AG08396 (cell line): ENCODE measurements around the gene HMCN1.
"Not testable (repeated sequence)": the region's sequence is repeated elsewhere in the genome, so short reads cannot be mapped to it uniquely, and the experiment has no call there.

Experiments used
- DNase-seq: peaks from one replicate; pipeline ENCODE4 v3.0.0; 2012; ENCODE audit warnings: low spot score, mixed read lengths

The HMCN1 gene

DNA sequence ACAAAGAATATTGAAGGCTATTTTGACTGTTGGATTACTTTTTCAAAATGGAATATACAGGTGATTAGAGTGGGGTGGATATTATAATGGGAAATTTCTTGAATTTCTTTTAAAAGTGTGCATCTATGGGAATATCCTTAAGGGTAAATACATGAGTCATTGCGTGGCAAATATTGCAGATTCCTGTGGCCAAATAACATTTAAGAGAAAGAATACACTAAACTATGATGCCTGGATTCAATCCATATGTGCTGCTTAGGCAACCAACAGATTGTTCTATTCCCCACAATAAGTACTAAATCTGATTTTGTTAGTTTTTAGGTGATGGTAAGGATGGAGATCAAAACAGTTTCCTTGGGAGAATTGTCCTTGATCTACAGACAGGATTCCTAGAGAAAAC is 119.5 kb downstream of the HMCN1 start:
- peak; percentile 12 for DNase-seq

DNA sequence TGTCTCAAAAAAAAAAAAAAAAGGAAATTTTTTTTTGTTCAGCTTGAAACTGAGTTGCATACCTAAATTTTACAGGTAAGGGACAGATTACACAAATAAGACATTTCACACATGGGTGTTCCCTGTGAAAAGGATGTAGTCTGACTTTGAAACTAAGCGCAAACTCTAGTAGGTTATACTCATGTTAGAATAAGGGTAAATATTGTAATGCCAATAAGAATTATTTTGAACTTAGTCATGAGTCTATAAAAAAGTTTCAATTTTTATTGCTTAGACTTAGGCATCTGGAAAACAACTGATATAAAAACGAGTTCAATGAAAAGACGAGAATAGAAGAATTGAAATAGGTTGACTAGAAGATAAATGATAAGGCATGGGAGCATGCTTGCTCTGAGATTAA is 122.3 kb downstream of the HMCN1 start:
- no peak for DNase-seq

DNA sequence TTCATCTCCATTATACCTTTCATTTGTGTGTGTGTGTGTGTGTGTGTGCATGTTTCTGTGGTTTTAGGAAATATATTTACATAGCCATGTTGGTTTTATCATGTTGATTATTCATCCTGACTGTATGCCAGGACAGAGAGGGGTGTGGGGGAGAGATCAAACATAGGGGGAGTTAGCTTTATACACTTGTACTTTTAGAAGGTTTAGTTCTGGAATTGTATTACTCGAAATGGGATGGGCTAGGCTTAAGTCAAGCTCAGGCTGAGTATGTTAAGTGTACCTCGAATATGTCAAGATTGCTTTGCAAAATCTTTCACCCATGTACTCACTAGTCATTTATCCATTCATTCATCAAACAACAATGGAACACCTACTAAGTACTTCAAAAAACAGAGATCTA is 123.3 kb downstream of the HMCN1 start:
- DNase-seq: no peak

DNA sequence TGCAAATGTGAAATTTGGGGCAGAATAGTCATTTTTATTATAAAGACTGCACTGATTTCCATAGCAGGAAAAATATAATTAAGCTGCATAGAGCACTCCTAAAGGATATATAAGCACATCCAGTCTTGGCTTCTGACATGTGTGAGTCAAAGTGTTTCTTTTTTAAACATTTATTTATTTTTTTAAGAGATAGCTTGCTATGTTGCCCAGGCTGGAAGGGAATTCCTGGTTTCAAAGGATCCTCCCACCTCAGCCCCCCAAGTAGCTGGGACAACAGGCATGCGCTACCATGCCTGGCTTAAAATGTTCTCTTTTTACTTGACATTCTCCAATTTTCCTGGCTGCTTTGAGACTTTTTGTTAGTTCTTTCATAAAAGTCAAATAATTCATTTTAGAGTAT is 126.1 kb downstream of the HMCN1 start:
- DNase-seq: no peak

DNA sequence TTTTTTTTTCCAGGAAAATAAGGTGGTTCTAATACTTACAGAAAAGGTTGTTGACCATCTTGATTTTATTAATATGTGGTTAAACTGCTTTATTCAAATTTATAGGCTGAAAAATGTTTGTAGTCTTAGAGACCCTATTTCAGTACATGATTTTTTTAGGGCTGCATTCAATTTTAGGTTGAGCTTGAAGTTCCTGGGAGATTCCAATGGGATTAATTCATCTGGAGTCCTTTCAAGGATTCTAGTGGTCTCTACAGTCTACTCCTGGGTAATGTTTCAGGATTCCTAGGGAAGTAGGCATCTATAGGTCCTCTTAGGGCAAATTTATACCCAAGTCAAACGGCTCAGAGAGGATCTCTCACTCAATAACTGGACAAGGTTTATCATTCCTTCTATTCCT is 126.7 kb downstream of the HMCN1 start:
- DNase-seq: no peak

DNA sequence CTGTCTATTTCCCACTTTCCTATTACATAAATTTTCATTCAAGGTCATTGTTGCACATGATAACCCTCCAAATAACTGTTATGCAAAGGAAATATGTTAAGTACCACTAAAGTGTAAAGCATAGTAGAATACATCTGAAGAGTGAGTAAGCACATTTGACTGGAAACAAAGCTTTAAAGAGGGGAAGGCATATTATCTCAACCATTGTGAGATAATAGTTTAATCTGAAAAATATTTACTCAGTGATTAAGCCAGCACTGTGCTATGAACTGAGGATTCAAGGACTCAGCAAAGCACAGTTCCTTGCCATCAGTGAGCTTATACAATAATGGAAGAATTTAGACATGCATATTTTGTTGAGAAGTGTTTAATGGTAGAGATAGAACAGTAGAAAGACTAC is 127.4 kb downstream of the HMCN1 start:
- no peak for DNase-seq

DNA sequence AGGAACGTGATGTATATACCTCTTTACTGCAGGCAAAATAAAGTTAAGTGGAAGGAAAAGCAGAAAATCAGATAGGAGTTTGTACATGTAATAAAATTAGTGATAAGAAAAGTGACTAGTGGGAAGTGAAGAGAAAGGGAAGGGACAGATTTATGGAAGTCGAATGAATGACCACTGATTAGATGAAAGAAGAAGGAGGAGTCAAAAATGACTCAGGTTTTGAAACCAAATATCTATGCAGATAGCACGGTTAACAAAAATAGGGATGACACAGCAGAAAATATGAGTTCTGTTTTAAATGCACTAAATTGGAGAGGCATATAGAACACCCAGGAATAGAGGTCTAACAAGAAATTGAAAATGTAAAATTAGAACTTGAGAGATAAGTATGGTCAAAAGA is 128.0 kb downstream of the HMCN1 start:
- no peak for DNase-seq

DNA sequence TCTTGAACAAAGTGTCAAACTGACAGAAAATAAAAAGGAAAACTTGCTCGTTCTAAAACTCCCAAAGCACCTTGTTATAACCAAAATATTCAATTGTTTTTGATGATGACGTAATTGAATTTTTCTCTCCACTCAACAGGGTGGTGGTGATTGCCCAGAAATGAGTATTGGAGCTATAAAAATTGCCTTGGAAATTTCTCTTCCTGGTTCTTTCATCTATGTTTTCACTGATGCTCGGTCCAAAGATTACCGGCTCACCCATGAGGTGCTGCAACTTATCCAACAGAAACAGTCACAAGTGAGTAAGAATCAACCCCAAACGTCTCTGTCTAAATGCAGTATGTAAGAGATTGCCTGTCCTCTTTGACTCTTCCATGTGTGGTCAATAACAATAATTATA is 130.1 kb downstream of the HMCN1 start:
- DNase-seq: no peak

DNA sequence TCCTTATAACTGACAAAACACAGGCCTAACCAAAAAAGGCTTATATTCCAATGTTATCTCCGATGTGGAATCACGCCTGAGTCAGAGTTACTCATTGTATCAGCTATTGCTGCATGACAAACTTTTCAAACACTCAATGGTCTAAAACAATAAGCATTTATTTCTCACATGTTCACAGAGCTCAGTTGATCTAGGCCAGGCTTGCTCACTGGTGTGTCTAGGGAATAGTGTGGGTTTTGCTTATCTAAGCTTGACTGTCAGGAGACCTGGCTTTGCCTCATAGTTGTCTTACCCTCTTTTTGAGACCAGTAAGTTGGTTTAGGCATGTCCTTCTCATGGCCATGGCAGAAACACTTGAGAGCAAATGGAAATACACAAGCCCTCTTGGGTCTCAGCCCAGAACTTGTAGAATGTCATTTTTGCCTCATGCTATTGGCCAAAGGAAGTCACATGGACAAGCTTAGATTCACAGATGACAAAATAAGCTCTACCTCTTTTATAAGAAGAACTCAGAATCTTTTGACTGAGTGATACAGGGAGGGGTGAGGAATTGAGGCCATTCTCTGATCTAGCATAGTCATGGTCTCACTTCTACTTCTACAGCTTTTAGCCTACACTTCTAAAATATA is 130.8 kb downstream of the HMCN1 start:
- DNase-seq: peak; percentile 24

DNA sequence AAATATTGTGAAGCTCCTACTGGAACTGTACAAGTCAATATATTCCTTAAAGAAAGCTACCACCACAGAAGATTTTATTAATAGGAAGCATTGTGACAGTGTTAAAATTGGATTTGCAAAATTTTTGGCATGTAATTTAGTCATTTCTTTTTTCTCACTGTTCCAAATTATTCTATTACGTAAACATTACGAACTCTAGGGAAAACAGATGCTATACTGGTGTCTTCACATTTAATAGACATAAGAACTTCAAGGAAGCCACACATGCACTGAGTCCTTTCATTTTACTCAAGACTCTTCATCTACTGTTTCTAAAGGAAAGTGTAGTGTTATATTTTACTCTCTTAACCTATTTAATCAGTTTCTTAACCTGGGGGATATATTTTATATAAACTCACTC is 135.4 kb downstream of the HMCN1 start:
- no peak for DNase-seq

DNA sequence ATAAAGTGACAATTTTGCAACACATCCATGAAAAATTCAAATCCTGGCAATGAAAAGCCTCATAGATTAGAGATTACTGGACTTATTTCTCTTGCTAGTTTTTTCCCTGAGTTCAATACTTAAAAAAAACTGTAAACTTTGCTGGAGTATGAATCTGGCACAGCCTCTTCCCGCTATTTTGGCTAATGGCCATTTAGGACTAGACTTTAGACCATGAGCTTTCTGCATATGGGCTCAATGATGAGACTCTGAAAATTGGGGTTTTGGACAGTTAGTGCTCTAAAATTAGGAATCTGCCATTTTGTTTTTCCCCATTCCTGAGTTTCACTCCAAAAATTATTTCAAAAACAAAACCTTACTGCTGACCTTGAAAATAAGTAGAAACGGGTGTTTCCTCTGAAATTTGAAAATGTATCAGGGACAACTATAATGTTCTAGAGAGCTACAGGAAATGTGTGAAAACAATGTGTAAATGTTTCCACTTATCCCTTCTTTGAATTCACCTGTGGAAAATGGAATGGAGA is 137.5 kb downstream of the HMCN1 start:
- no peak for DNase-seq

DNA sequence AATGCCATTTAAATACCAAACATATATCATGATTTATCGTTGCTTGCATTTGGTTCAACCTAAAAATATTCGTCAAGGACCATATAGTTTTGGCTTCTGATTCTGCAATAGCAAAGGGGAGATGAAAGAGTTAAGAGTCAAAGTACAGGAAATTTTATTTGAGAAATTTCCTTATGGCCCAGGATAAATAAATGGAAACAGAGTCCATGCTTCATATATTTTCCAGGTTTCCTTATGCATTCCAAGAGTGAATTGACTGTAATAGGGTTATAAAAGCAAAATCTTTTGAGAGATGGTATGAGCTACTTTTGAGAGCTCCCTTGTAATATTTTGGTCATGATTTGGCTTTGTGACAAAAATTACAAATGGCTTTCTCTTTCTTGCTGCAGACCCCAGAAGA is 140.1 kb downstream of the HMCN1 start:
- DNase-seq: no peak

DNA sequence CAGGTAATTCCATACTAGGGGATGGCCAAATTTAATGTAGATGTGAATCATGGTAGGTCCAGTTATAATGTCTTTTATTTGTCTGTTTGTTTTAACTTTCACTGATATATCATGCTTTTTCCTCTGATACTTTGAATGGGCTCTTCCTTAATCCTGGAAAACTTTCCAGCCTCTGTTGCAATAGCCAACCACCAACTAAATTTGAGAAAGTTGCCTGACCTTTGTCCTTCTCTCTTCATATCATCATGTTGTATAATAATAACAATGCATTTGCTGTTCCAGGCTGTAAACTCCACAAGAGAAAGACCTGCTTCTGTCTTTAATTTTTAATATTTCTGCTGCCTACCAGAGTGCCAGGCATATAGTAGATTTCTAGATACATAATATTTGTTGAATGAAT is 146.1 kb downstream of the HMCN1 start:
- no peak for DNase-seq

DNA sequence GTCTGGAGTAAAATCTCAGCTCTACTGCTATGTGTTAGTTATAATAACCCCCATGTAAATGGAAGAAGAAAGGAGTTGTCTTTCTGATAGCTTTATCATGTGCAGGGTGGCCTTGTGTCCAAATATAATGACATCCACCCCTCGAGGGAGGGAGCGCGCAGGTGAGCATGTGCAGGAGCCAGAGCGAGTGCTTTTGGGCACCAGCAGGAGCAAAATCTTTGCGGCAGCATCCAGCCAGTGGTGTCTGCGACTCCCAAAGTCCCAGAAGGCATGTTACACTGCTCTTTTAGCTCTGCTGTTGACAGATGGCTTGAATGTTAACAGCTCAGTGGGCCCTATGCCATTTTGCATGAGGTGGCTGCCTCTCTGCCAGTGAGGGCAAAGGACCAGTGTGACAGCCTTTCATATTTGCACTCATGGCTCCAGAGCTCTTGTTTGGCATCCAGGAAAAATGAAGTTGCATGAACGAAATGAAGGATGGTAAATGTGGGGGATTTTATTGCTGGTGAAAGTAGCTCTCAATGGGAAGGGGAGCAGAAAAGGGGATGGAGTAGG is 146.7 kb downstream of the HMCN1 start:
- no peak for DNase-seq

DNA sequence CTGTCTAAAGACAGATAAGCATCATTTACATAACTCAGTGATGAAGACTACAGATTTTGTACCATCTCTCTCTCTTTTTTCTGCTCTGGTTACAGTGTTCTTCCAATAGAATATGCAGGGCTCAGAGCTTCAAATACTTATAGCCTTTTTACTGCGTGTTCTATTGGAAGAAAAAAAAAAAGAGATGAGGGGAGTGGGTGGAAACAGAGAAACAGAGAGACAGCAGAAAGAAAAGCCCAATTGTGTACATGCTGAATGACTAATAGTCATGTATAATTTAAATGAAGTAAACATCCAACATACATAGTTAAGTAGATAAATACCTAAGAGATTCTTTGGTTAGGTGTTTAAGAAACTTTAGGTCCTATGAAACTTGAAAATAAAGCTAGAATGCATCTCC is 151.9 kb downstream of the HMCN1 start:
- no peak for DNase-seq

DNA sequence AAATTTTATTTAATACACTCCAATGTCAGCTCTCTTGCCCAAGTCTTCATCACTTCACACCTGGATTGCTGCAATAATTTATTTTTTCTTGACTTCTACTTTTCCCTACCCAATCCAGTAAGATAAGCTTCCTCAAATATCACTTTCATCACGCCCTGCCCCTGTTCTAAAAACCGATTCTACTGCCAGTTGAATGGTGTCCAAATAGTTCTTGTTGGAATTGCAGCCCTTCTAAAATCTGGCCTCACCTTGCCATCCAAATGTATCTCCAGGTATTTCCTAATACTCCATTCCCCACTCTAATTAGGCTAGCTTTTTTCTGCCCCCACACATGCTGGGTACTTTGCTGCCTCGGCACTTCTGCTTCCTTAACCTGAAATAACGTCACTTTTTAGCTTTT is 152.5 kb downstream of the HMCN1 start:
- DNase-seq: no peak

DNA sequence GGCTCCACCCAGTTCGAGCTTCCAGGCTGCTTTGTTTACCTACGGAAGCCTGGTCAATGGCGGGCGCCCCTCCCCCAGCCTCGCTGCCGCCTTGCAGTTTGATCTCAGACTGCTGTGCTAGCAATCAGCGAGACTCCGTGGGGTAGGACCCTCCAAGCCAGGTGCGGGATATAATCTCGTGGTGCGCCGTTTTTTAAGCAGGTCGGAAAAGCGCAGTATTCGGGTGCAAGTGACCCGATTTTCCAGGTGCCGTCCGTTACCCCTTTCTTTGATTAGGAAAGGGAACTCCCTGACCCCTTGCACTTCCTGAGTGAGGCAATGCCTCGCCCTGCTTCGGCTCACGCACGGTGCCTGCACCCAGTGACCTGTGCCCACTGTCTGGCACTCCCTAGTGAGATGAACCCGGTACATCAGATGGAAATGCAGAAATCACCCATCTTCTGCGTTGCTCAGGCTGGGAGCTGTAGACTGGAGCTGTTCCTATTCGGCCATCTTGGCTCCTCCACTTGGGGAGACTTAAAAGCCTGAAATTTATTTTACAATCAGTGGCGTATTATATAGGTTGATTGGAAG is 158.7 kb downstream of the HMCN1 start:
- DNase-seq: not testable (repeated sequence)

DNA sequence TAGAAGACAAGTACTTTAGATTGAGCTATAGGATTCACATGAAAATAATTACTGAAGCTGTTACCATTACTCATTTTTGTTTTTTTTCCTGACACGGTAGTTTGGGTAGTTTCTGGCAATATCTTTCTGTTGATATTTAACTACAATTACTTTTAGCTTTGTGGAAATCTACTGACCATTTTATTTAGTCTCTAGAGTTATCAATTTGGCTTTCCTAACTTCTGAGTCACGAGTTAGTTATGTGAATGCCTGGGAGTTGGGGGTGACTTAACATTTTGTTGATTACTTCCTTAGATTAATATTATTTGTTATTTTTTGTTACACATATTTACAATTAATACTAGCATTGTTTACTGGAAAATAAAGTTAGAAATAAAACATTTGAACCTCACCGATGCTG is 160.6 kb downstream of the HMCN1 start:
- DNase-seq: peak; percentile 7

DNA sequence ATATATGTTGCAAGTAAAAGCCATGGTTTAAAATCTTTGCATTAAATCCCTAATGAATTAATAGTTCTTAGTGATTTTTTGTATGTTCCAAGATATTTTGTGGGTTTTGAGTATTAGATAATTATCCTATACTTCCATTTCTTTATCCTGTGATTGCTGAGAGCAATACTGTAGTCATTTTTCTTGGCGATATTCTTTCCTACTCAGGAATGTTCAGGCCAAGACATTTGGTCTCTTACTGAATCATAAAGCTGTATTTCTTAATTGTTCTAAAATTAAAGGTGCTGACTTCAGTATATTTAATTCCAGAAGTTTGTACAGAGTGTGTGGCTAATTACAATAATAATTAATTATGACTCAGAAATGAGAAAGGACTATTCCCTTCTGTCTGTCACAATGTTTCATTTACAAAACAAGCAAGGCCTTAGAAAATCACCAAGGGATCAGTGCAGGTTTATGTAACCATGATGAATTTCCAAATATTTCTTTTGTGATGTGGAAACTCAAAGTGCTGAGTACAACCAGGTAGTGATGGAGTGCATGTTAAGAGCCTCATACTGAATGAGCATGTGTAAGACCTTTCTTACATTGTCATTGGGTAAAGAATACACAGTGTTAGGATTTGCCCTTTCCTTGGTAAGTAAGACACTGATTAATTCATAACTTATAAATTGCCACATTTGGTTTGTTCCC is 161.2 kb downstream of the HMCN1 start:
- no peak for DNase-seq

DNA sequence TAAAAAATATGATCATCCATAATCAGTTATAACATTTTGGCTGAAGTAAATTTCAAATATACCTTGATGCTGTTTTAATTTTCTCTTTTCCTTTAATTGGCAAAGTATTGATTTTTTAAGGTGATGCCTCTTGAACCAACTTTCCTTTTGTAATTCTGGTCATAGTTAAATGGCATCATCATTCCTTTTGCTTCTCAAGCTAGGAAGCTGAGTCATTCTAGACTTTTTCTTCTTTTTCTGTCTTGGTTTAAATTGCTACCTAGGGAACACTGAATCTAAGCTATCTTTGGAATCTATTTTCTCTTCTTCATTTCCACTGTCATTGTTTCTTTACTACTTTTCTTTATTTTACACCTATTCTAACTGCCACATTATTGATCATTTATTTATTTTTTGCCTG is 162.7 kb downstream of the HMCN1 start:
- no peak for DNase-seq

DNA sequence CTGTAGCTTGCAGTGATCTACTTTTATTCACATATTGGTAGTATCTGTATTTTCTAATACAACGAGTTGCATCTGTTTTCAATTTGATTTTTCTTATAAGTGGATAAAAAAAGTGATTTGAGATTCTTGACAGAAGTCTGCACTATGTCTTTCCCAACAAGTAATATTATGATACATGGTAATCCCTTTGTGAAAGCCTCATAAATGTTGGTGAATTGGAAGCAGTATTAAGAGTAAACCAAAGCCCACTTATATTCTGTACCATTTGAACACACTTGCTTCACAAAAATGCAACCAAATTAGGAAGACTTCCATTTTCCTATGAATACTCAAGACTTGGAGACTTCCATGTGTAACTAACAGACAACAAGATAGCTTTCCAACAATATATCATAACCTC is 172.0 kb downstream of the HMCN1 start:
- DNase-seq: no peak

DNA sequence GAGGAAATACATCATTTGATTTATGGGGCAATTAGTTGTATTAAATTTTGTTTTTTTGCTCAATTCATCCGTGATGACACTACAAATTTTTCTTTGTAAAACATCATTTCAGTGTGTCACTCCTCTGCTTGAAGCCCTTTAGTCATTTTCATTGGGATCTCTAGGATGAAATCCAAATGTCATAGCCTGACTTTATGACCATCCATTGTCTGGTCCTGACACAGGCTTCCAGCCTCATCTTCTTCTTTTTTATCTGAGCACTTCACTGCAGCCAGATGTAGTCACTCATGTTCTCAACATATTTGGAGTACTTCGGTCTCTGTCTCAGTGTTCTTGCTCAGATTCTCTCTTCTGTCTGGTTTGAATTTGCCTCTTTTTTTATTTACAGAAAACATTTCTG is 173.1 kb downstream of the HMCN1 start:
- no peak for DNase-seq

DNA sequence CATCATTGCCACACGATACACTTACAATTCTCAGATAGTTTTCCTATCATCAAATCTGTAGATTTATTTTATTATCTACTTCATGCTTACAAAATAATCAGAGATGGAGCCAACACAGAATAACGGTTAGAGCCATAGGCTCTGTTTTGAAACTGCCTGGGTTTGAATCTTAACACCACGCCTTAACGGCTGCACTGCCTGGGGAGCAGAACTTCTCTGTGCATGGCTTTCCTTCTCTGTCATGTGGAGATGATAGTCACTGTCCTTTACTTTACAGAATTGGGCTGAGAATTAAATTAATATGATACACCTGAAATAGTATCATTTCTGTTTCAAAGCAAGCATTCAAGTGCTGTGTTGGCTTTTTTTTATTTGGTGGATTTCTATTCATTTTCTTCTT is 177.8 kb downstream of the HMCN1 start:
- DNase-seq: no peak
